Calu3 (cell line): ENCODE measurements around the gene SLC35B3. TPM values are rescaled to one million over a fixed set of nuclear protein-coding genes. Genes with fewer than 3 reads are reported as not detected.
"Not testable (repeated sequence)": the region's sequence is repeated elsewhere in the genome, so short reads cannot be mapped to it uniquely, and the experiment has no call there.

Experiments used
- BruUV-seq: library from RNA; stranded (reverse); fragments of 400-500 nt; replicated peaks from 2 replicates; lab custom pipeline; 2021; lab: Mats Ljungman, UMichigan
- CTCF ChIA-PET: fragments of 300-600 bp; sonication (Branson Sonifier 250); formaldehyde crosslinking; loops from one replicate; lab custom pipeline; 2022; ENCODE audit warnings: antibody characterized with exemption; lab: Charles Lee
- DNase-seq: peaks from one replicate; pipeline ENCODE4 v3.0.0; 2022
- H3K27ac Mint-ChIP-seq: one replicate; pipeline ENCODE4 v1.8.0; 2022; ENCODE audit warnings: mixed read lengths; ENCODE audit not compliant: unreplicated experiment
- H3K27me3 Mint-ChIP-seq: one replicate; pipeline ENCODE4 v1.8.0; 2022; ENCODE audit warnings: mixed read lengths; ENCODE audit not compliant: unreplicated experiment
- H3K36me3 Mint-ChIP-seq: one replicate; pipeline ENCODE4 v1.8.0; 2022; ENCODE audit warnings: mild to moderate bottlenecking, moderate library complexity, mixed read lengths; ENCODE audit not compliant: insufficient read depth, unreplicated experiment
- H3K4me1 Mint-ChIP-seq: one replicate; pipeline ENCODE4 v1.8.0; 2022; ENCODE audit warnings: mild to moderate bottlenecking, low read depth, mixed read lengths; ENCODE audit not compliant: unreplicated experiment
- H3K4me3 Mint-ChIP-seq: one replicate; pipeline ENCODE4 v1.8.0; 2022; ENCODE audit warnings: mild to moderate bottlenecking, low read depth, moderate library complexity, mixed read lengths; ENCODE audit not compliant: unreplicated experiment
- H3K9me3 Mint-ChIP-seq: one replicate; pipeline ENCODE4 v1.8.0; 2022; ENCODE audit warnings: low read depth, mixed read lengths; ENCODE audit not compliant: unreplicated experiment
- CTCF ChIP-seq: fragments of 200-600 bp; IDR thresholded peaks from one replicate; pipeline ENCODE4 v1.8.0; 2022; ENCODE audit warnings: antibody characterized with exemption; ENCODE audit not compliant: unreplicated experiment
- intact Hi-C: fragments of 100-400 bp; cut with micrococcal nuclease; formaldehyde crosslinking; loops from one replicate; pipeline ENCODE4 v1.10.0; 2022; ENCODE audit not compliant: unreplicated experiment
- total RNA-seq: library from RNA; stranded (reverse); gene quantifications from 2 replicates; pipeline ENCODE4 v1.2.3, GENCODE V29; 2022

SLC35B3 gene
- total RNA-seq, 1 experiment from 2014 or later, result 11.0 TPM

- no peak for DNase-seq
- no peak overlapping the region for H3K4me3 Mint-ChIP-seq
- no peaks in the 10 kb centered on the region for H3K4me1 Mint-ChIP-seq
- CTCF ChIA-PET, result no interaction called here
- intact Hi-C loops, result no loop called here
- H3K27ac Mint-ChIP-seq, result no peak overlapping the region
- no peaks in the 10 kb centered on the region for H3K9me3 Mint-ChIP-seq
- H3K27me3 Mint-ChIP-seq, result no peaks in the 10 kb centered on the region
- BruUV-seq, result no TSS peak
- H3K36me3 Mint-ChIP-seq, result peaks cover 5% of the 10 kb centered on the region
- no peak for TF ChIP-seq CTCF
These were observed 20.1 kb downstream of the SLC35B3 start for GRCh38 chr6:8415280-8415679.

DNA sequence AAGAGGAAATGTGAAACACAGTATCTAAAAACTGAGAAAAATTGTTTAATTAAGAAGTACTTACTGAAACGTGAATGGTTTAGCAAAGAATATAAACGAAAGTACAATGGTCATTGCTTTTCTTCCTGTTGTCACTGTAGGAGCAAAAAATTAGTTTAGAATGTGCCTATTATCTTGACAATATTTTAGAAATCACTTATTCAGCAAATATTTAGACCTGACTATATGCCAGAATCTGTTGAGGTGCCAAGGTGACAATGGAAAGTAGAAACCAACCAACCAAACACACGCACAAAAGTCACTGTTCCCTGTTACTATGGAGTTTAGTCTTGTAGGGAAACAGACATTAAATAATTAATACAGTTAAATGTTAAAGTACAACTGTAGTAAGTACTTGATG lies 20.5 kb downstream of the SLC35B3 start:
- Mint-ChIP-seq H3K36me3 (peaks cover 5% of the 10 kb centered on the region), H3K27ac (no peak overlapping the region), H3K9me3 (no peaks in the 10 kb centered on the region), H3K27me3 (no peaks in the 10 kb centered on the region), H3K4me1 (no peaks in the 10 kb centered on the region), H3K4me3 (no peak overlapping the region)
- DNase-seq, result no peak
- CTCF ChIA-PET, result no interaction called here
- TF ChIP-seq CTCF, result no peak
- intact Hi-C loops, result no loop called here
- no TSS peak for BruUV-seq

DNA sequence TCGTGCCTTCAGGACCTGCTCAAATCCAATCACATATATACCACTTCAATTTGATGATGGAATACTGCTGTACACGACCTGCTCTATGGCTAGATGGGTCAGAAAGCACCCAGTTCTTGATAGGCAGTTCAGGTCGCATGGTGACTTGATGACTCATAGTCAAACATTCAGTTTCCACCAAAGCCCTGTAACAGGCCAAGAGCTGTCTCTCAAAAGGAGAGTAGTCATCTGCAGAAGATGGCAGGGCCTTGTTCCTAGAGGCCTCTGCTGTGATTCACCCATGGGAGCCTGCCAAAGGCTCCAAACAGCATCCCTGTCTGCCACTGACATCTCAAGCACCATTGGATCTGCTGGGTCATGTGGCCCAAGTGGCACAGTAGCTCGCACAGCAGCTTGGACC lies 29.4 kb downstream of the SLC35B3 start:
- not testable (repeated sequence) for DNase-seq

GRCh38 chr6:8402546-8402945 lies 32.8 kb downstream of the SLC35B3 start:
- no peak for DNase-seq
- no peaks in the 10 kb centered on the region for H3K4me1 Mint-ChIP-seq
- intact Hi-C loops, result no loop called here
- no peaks in the 10 kb centered on the region for H3K36me3 Mint-ChIP-seq
- no TSS peak for BruUV-seq
- no peak overlapping the region for H3K4me3 Mint-ChIP-seq
- CTCF ChIA-PET, result no interaction called here
- H3K9me3 Mint-ChIP-seq, result peaks cover 2% of the 10 kb centered on the region
- H3K27me3 Mint-ChIP-seq, result no peaks in the 10 kb centered on the region
- TF ChIP-seq CTCF, result no peak
- H3K27ac Mint-ChIP-seq, result no peak overlapping the region

More for the DNA sequence above, 29.4 kb downstream of the SLC35B3 start:
- BruUV-seq, H3K27me3 Mint-ChIP-seq, CTCF ChIA-PET, H3K4me3 Mint-ChIP-seq, H3K9me3 Mint-ChIP-seq, intact Hi-C loops, H3K27ac Mint-ChIP-seq, H3K36me3 Mint-ChIP-seq, H3K4me1 Mint-ChIP-seq: not testable (repeated sequence)

DNA sequence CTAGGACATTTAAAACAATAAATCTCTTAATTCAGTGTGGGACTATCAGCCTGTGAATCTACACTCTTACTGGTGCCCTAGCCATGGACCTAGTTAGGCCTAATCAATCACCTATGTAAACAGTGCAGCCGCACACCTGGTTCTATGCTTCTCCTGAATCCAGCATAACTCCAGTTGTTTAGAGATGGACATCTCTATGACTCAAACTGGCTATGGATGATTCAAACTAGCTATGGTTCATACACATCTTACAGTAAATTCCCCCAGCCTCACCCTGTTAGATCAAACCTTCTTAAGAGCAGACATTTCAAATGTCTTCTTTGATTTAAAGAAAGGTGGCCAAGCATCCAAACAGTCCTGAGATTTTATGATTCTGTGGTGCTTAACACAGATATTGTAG lies 34.7 kb downstream of the SLC35B3 start:
- intact Hi-C loops, result no loop called here
- Mint-ChIP-seq H3K36me3 (no peaks in the 10 kb centered on the region), H3K4me1 (no peaks in the 10 kb centered on the region), H3K27me3 (no peaks in the 10 kb centered on the region), H3K27ac (no peak overlapping the region), H3K4me3 (no peak overlapping the region), H3K9me3 (peaks cover 4% of the 10 kb centered on the region)
- BruUV-seq, result no TSS peak
- CTCF ChIA-PET, result no interaction called here
- TF ChIP-seq CTCF, result no peak
- no peak for DNase-seq
